GM23338 (cell line): Measurements from ENCODE around the gene PAPPA2. TPM values are rescaled to one million over a fixed set of nuclear protein-coding genes. Genes with fewer than 3 reads are reported as not detected.

Experiments used
- ATAC-seq: fragments of 200-7000 bp; cut with Tn5 transposase; 3 replicates; pipeline ENCODE4 v1.9.1; 2020
- DNase-seq: peaks from one replicate; pipeline ENCODE4 v3.0.0-alpha.2; 2015; ENCODE audit warnings: low spot score
- H2AFZ ChIP-seq: fragments of 200-600 bp; sonication (generic); 2 replicates; pipeline ENCODE4 v1.8.0; 2016; ENCODE audit warnings: antibody characterized with exemption, mild to moderate bottlenecking, moderate library complexity
- H3F3A ChIP-seq: fragments of 200-600 bp; sonication (generic); replicated peaks from 2 replicates; pipeline ENCODE4 v1.8.0; 2017; ENCODE audit warnings: antibody characterized with exemption, mixed run types, low read depth
- H3K27ac ChIP-seq: fragments of 200-600 bp; sonication (generic); 2 replicates; pipeline ENCODE4 v1.6.1; 2016; ENCODE audit warnings: low read depth
- H3K27me3 ChIP-seq: fragments of 200-600 bp; sonication (generic); 2 replicates; pipeline ENCODE4 v1.8.0; 2016; ENCODE audit warnings: mild to moderate bottlenecking, mixed run types, moderate library complexity; ENCODE audit not compliant: insufficient read depth
- H3K36me3 ChIP-seq: fragments of 200-600 bp; sonication (generic); 2 replicates; pipeline ENCODE4 v1.8.0; 2016; ENCODE audit warnings: mild to moderate bottlenecking; ENCODE audit not compliant: insufficient read depth
- H3K4me1 ChIP-seq: fragments of 200-600 bp; sonication (generic); 2 replicates; pipeline ENCODE4 v1.8.0; 2016; ENCODE audit warnings: mild to moderate bottlenecking, moderate library complexity; ENCODE audit not compliant: insufficient read depth
- H3K4me2 ChIP-seq: fragments of 200-600 bp; sonication (generic); 2 replicates; pipeline ENCODE4 v1.7.1; 2017; ENCODE audit warnings: mixed run types
- H3K4me3 ChIP-seq: fragments of 200-600 bp; sonication (generic); 2 replicates; pipeline ENCODE4 v1.6.1; 2016; ENCODE audit warnings: mixed run types
- H3K79me2 ChIP-seq: fragments of 200-600 bp; sonication (generic); replicated peaks from 2 replicates; pipeline ENCODE4 v1.8.0; 2017; ENCODE audit warnings: mild to moderate bottlenecking; ENCODE audit not compliant: insufficient read depth
- H3K9me2 ChIP-seq: fragments of 200-600 bp; sonication (generic); 2 replicates; pipeline ENCODE4 v1.8.0; 2017; ENCODE audit not compliant: insufficient read depth
- H4K20me1 ChIP-seq: fragments of 200-600 bp; sonication (generic); replicated peaks from 2 replicates; pipeline ENCODE4 v1.8.0; 2017; ENCODE audit warnings: mild to moderate bottlenecking; ENCODE audit not compliant: insufficient read depth
- H3K27ac Mint-ChIP-seq: 2 replicates; pipeline ENCODE4 v1.8.0; 2020; ENCODE audit warnings: inconsistent platforms, mild to moderate bottlenecking, moderate library complexity, mixed read lengths
- H3K27me3 Mint-ChIP-seq: 3 replicates; pipeline ENCODE4 v1.8.0; 2022; ENCODE audit warnings: low read depth, mild to moderate bottlenecking, moderate library complexity, mixed read lengths, inconsistent platforms; ENCODE audit not compliant: insufficient read depth, poor library complexity
- H3K36me3 Mint-ChIP-seq: 3 replicates; pipeline ENCODE4 v1.8.0; 2021; ENCODE audit warnings: low read depth, mild to moderate bottlenecking, inconsistent platforms, moderate library complexity, mixed read lengths
- H3K4me1 Mint-ChIP-seq: 3 replicates; pipeline ENCODE4 v1.8.0; 2020; ENCODE audit warnings: mild to moderate bottlenecking, inconsistent platforms, mixed read lengths
- H3K4me3 Mint-ChIP-seq: 3 replicates; pipeline ENCODE4 v1.8.0; 2021; ENCODE audit warnings: moderate library complexity, mild to moderate bottlenecking, inconsistent platforms, mixed read lengths
- H3K9me3 Mint-ChIP-seq: 3 replicates; pipeline ENCODE4 v1.8.0; 2020; ENCODE audit warnings: moderate library complexity, mild to moderate bottlenecking, inconsistent platforms, mixed read lengths
- CREB1 ChIP-seq: fragments of 250-450 bp; sonication (Bioruptor Pico); IDR thresholded peaks from 2 replicates; pipeline ENCODE4 v1.5.0; 2020; ENCODE audit warnings: low read depth, mild to moderate bottlenecking, moderate library complexity
- CTCF ChIP-seq, 2 experiments: fragments of 200-600 bp in 1 of 2; sonication (generic) in 1 of 2; conservative IDR thresholded peaks; 2 replicates each; pipeline versions ENCODE4 v1.5.1 to v1.6.1; 2016 to 2017; ENCODE audit warnings: antibody characterized with exemption in 2 of 2, low read depth in 2 of 2, mild to moderate bottlenecking in 2 of 2, moderate library complexity in 1 of 2
- ETS1 ChIP-seq: IDR thresholded peaks from 2 replicates; pipeline ENCODE4 v1.6.1; 2016; ENCODE audit warnings: antibody characterized with exemption
- EZH2 ChIP-seq: fragments of 200-600 bp; sonication (generic); IDR thresholded peaks from one replicate; pipeline ENCODE4 v1.8.0; 2017; ENCODE audit warnings: antibody characterized with exemption, mild to moderate bottlenecking, low read depth; ENCODE audit not compliant: unreplicated experiment
- JUNB ChIP-seq: IDR thresholded peaks from one replicate; pipeline ENCODE4 v1.6.1; 2016; ENCODE audit warnings: antibody characterized with exemption; ENCODE audit not compliant: unreplicated experiment
- REST ChIP-seq: IDR thresholded peaks from one replicate; pipeline ENCODE4 v1.6.1; 2018; ENCODE audit warnings: antibody characterized with exemption; ENCODE audit not compliant: unreplicated experiment
- STAT1 ChIP-seq: IDR thresholded peaks from one replicate; pipeline ENCODE4 v1.6.1; 2016; ENCODE audit warnings: antibody characterized with exemption; ENCODE audit not compliant: unreplicated experiment
- ZNF331 ChIP-seq: fragments of 250-450 bp; sonication (Bioruptor Pico); IDR thresholded peaks from 2 replicates; pipeline ENCODE4 v1.5.0; 2020; ENCODE audit warnings: low read depth, mild to moderate bottlenecking, moderate library complexity
- ZNF462 ChIP-seq: fragments of 250-450 bp; sonication (Bioruptor Pico); IDR thresholded peaks from 2 replicates; pipeline ENCODE4 v1.5.0; 2020; ENCODE audit warnings: mild to moderate bottlenecking, moderate library complexity
- polyA plus RNA-seq: library from polyadenylated mRNA; unstranded; fragments of >200 nt; fragmentation: Nextera tagmentation; extraction: Ambion mirVana; gene quantifications from 2 replicates; pipeline ENCODE4 v1.2.1, GENCODE V29; 2016
- total RNA-seq: library from RNA; depleted of rRNA; stranded (reverse); fragments of >200 nt; shearing (Covaris generic); gene quantifications from 2 replicates; pipeline ENCODE4 v1.2.3, GENCODE V29; 2014

PAPPA2 gene
- total and polyA plus RNA-seq, 2 experiments from 2014 or later, result 1.4 to 1.7 TPM

- no peak overlapping the region for H3K27ac ChIP-seq
- H3K27me3 ChIP-seq, result no peaks in the 10 kb centered on the region
- no peaks in the 10 kb centered on the region for H3F3A ChIP-seq
- peaks cover 14% of the 10 kb centered on the region for H3K9me2 ChIP-seq
- H3K36me3 Mint-ChIP-seq, result no peaks in the 10 kb centered on the region
- H3K4me1 ChIP-seq, result no peaks in the 10 kb centered on the region
- no peaks in the 10 kb centered on the region for H3K79me2 ChIP-seq
- no peak overlapping the region for H3K4me3 Mint-ChIP-seq
- H3K27me3 Mint-ChIP-seq, result no peaks in the 10 kb centered on the region
- no peak for TF ChIP-seq REST
- TF ChIP-seq CTCF (conservative IDR thresholded peaks at IDR 0.05; ENCODE audit: low read depth in 2 of 2), result no peak
- no peak for TF ChIP-seq CREB1 (CRISPR knock-in tag)
- ATAC-seq (no peak), DNase-seq (no peak)
- no peaks in the 10 kb centered on the region for H3K36me3 ChIP-seq
- no peak overlapping the region for H3K27ac Mint-ChIP-seq
- peaks cover 4% of the 10 kb centered on the region; the same call in 2 of the 3 replicates for H3K4me1 Mint-ChIP-seq
- no peaks in the 10 kb centered on the region for H4K20me1 ChIP-seq
- no peaks in the 10 kb centered on the region for H3K9me3 Mint-ChIP-seq
- no peak overlapping the region for H2AFZ ChIP-seq
- no peak overlapping the region for H3K4me3 ChIP-seq
- H3K4me2 ChIP-seq, result no peak overlapping the region
These were observed 58.2 kb downstream of the PAPPA2 start for GRCh38 chr1:176521211-176521610.

- H3K27ac Mint-ChIP-seq, result no peak overlapping the region
- no peaks in the 10 kb centered on the region for H3K36me3 Mint-ChIP-seq
- no peak overlapping the region for H3K4me3 Mint-ChIP-seq
- Histone ChIP-seq H3K27me3 (no peaks in the 10 kb centered on the region), H3K36me3 (no peaks in the 10 kb centered on the region), H3K79me2 (no peaks in the 10 kb centered on the region), H2AFZ (no peak overlapping the region), H3K27ac (no peak overlapping the region), H3K4me1 (no peaks in the 10 kb centered on the region), H3K4me2 (no peak overlapping the region), H4K20me1 (no peaks in the 10 kb centered on the region), H3K4me3 (no peak overlapping the region), H3F3A (no peaks in the 10 kb centered on the region), H3K9me2 (peaks cover 17% of the 10 kb centered on the region)
- ATAC-seq (no peak), DNase-seq (no peak)
- H3K4me1 Mint-ChIP-seq, result peaks cover 4% of the 10 kb centered on the region; the same call in 2 of the 3 replicates
- no peaks in the 10 kb centered on the region for H3K27me3 Mint-ChIP-seq
- no peaks in the 10 kb centered on the region for H3K9me3 Mint-ChIP-seq
- TF ChIP-seq EZH2, result no peak
- no peak for TF ChIP-seq ETS1
- no peak for TF ChIP-seq JUNB
- TF ChIP-seq STAT1, result no peak
- TF ChIP-seq CREB1 (CRISPR knock-in tag), result no peak
- no peak for TF ChIP-seq ZNF331 (CRISPR knock-in tag)
- TF ChIP-seq ZNF462 (CRISPR knock-in tag), result no peak
These were observed 59.4 kb downstream of the PAPPA2 start for GRCh38 chr1:176522310-176522845.
